Duodenal mucosa (tissue), 2 donors: ENCODE data around the gene ZNF511.

Experiments used
- H3K27ac ChIP-seq: one replicate; pipeline ENCODE4 v1.7.0; 2013; ENCODE audit warnings: low read depth, low read length
- H3K27me3 ChIP-seq, 2 donors: one replicate each; pipeline ENCODE4 v1.7.0; 2013; ENCODE audit warnings: low read length in 2 of 2, control low read depth in 1 of 2; ENCODE audit not compliant: insufficient read depth in 2 of 2, control insufficient read depth in 1 of 2
- H3K36me3 ChIP-seq, 2 donors: one replicate each; pipeline ENCODE4 v1.7.0; 2013; ENCODE audit warnings: low read length in 2 of 2, control low read depth in 1 of 2; ENCODE audit not compliant: insufficient read depth in 2 of 2, control insufficient read depth in 1 of 2
- H3K4me1 ChIP-seq, 2 donors: one replicate each; pipeline ENCODE4 v1.7.0; 2013; ENCODE audit warnings: low read length in 2 of 2, control low read depth in 1 of 2; ENCODE audit not compliant: insufficient read depth in 2 of 2, control insufficient read depth in 1 of 2
- H3K4me3 ChIP-seq, 2 donors: one replicate each; pipeline ENCODE4 v1.7.0; 2013; ENCODE audit warnings: low read length in 2 of 2, low read depth in 1 of 2
- H3K9ac ChIP-seq, 2 donors: one replicate each; pipeline ENCODE4 v1.7.0; 2013; ENCODE audit warnings: low read length in 2 of 2, low read depth in 1 of 2
- H3K9me3 ChIP-seq, 2 donors: one replicate each; pipeline ENCODE4 v1.7.0; 2013; ENCODE audit warnings: low read length in 2 of 2, control low read depth in 1 of 2; ENCODE audit not compliant: control insufficient read depth in 1 of 2

Gene ZNF511

GRCh38 chr10:133341983-133342382 lies 33.3 kb downstream of the ZNF511 start:
- Histone ChIP-seq H3K27ac (no peak overlapping the region), H3K36me3 (no peaks in the 10 kb centered on the region), H3K9ac (no peak overlapping the region), H3K4me1 (peaks cover 6 to 23% of the 10 kb centered on the region in 2 donors), H3K4me3 (no peak overlapping the region), H3K27me3 (peaks cover 12 to 21% of the 10 kb centered on the region in 2 donors), H3K9me3 (no peaks in the 10 kb centered on the region)

DNA sequence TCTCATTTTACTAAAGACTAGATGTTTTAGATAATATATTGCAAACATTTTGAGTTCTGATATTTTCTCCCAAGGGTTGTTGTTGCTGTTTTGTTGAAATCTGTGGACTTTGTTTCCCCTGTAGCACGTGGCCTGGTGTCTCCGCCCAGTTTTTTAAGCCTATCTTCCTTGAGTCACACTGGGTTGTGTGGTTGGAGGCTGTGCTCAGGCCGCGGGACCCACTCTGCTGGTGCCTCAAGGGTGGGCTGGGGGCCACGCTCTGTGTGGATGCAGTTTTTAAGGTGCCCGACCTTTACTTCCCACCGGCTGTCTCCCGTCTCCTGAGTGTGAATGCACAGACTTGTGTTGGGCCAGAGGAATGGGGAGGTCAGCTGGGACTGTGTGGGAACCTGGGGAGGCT lies 34.2 kb downstream of the ZNF511 start:
- Histone ChIP-seq H3K27ac (no peak overlapping the region), H3K9ac (peak overlapping the region in 1 of 2 donors; percentile 57), H3K4me3 (peak overlapping the region; percentile 21 to 45), H3K9me3 (no peaks in the 10 kb centered on the region), H3K27me3 (peaks cover 2 to 11% of the 10 kb centered on the region in 2 donors), H3K36me3 (no peaks in the 10 kb centered on the region), H3K4me1 (peaks cover 6 to 18% of the 10 kb centered on the region in 2 donors)

GRCh38 chr10:133343558-133343957 lies 34.8 kb downstream of the ZNF511 start:
- peaks cover 6 to 18% of the 10 kb centered on the region in 2 donors for H3K4me1 ChIP-seq
- no peak overlapping the region for H3K27ac ChIP-seq
- H3K36me3 ChIP-seq = no peaks in the 10 kb centered on the region
- no peaks in the 10 kb centered on the region for H3K9me3 ChIP-seq
- H3K27me3 ChIP-seq = peaks cover 0 to 6% of the 10 kb centered on the region in 2 donors
- H3K4me3 ChIP-seq = peak overlapping the region; percentile 21 to 45
- H3K9ac ChIP-seq = peak overlapping the region in 1 of 2 donors; percentile 57

- H3K27me3 ChIP-seq = peaks cover 0 to 2% of the 10 kb centered on the region in 2 donors
- H3K36me3 ChIP-seq = no peaks in the 10 kb centered on the region
- no peaks in the 10 kb centered on the region for H3K9me3 ChIP-seq
- no peak overlapping the region for H3K4me3 ChIP-seq
- peaks cover 10 to 21% of the 10 kb centered on the region in 2 donors for H3K4me1 ChIP-seq
- H3K27ac ChIP-seq = no peak overlapping the region
- no peak overlapping the region for H3K9ac ChIP-seq
Measured at GRCh38 chr10:133344236-133344635, 35.5 kb downstream of the ZNF511 start.

DNA sequence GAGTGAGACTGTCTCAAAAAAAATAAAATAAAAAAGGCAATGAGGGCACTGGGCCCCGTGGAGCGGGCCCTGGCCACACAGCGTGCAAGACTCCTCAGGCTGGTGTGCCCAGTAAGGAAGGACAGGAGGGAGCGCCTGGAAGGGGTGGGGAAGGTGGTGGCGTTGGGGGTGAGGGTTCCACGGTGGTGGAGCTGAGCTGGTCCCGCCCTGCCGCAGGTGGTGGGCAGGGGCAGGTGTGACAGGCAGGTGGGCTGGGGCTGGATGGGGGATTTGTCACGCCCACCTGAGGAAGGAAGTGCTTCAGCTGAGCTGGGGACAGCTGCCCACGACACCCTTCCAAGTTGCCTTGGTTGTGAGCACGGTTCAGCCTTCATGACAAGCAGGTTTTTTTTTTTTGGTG lies 37.7 kb downstream of the ZNF511 start:
- Histone ChIP-seq H3K4me1 (peaks cover 13 to 25% of the 10 kb centered on the region in 2 donors), H3K4me3 (no peak overlapping the region), H3K27ac (no peak overlapping the region), H3K9me3 (no peaks in the 10 kb centered on the region), H3K27me3 (peaks cover 0 to 5% of the 10 kb centered on the region in 2 donors), H3K9ac (no peak overlapping the region), H3K36me3 (no peaks in the 10 kb centered on the region)

- peaks cover 0 to 5% of the 10 kb centered on the region in 2 donors for H3K27me3 ChIP-seq
- H3K9ac ChIP-seq = peak overlapping the region; percentile 43 to 78
- peak overlapping the region; percentile 62 for H3K27ac ChIP-seq
- peaks cover 12 to 24% of the 10 kb centered on the region in 2 donors for H3K4me1 ChIP-seq
- H3K4me3 ChIP-seq = peak overlapping the region; percentile 67 to 72
- no peaks in the 10 kb centered on the region for H3K9me3 ChIP-seq
- H3K36me3 ChIP-seq = peaks cover 0 to 5% of the 10 kb centered on the region in 2 donors
Measured at GRCh38 chr10:133347710-133348517, 39.2 kb downstream of the ZNF511 start.

DNA sequence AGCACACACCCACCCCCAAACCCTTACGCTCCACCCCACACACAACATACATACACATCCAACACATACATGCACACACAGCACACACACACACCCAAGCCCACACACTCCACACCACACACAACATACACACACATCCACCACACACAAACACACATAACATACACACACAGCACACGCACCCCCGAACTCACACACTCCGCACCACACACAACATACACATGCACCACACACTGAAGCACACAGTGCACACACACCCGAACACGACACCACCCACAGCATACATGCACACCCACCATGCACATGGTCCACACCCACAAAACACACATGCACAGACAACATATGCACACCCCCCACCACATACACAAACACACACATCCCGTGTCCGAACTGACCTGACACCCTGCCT lies 40.5 kb downstream of the ZNF511 start:
- no peak overlapping the region for H3K4me3 ChIP-seq
- no peak overlapping the region for H3K27ac ChIP-seq
- peaks cover 0 to 5% of the 10 kb centered on the region in 2 donors for H3K27me3 ChIP-seq
- H3K9ac ChIP-seq = no peak overlapping the region
- H3K36me3 ChIP-seq = peaks cover 0 to 5% of the 10 kb centered on the region in 2 donors
- peaks cover 7 to 18% of the 10 kb centered on the region in 2 donors for H3K4me1 ChIP-seq
- no peaks in the 10 kb centered on the region for H3K9me3 ChIP-seq

DNA sequence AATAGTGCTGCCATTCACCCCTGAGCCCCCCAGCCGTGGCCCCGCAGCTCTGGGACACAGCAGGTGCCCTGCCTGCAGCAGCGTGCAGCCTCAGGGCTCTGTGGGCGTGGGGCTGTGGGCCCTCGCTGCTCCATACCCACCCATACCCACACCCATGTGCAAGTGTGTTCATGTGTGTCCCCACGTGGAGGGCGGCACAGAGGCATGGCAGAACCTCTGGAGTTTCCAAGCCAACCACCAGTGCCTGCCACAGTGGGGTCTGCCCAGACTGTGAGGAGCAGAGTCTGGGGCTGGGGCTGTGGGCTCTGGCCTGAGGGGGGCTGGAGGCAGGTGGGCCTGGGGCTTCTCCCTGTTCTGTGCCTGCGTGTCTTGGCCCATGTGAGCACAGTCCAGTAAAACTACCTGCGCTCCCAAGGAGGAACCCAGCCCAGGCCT lies 40.9 kb downstream of the ZNF511 start:
- Histone ChIP-seq H3K27me3 (peaks cover 0 to 5% of the 10 kb centered on the region in 2 donors), H3K27ac (no peak overlapping the region), H3K9ac (no peak overlapping the region), H3K4me3 (no peak overlapping the region), H3K4me1 (peaks cover 7 to 18% of the 10 kb centered on the region in 2 donors), H3K9me3 (no peaks in the 10 kb centered on the region), H3K36me3 (peaks cover 0 to 8% of the 10 kb centered on the region in 2 donors)

GRCh38 chr10:133350283-133350949 lies 41.7 kb downstream of the ZNF511 start:
- H3K4me3 ChIP-seq = no peak overlapping the region
- no peaks in the 10 kb centered on the region for H3K9me3 ChIP-seq
- H3K27me3 ChIP-seq = peaks cover 0 to 5% of the 10 kb centered on the region in 2 donors
- peaks cover 0 to 8% of the 10 kb centered on the region in 2 donors for H3K36me3 ChIP-seq
- no peak overlapping the region for H3K9ac ChIP-seq
- H3K4me1 ChIP-seq = peaks cover 7 to 18% of the 10 kb centered on the region in 2 donors
- no peak overlapping the region for H3K27ac ChIP-seq

GRCh38 chr10:133350950-133351329 lies 42.2 kb downstream of the ZNF511 start:
- no peak overlapping the region for H3K27ac ChIP-seq
- peaks cover 0 to 10% of the 10 kb centered on the region in 2 donors for H3K36me3 ChIP-seq
- no peak overlapping the region for H3K9ac ChIP-seq
- H3K9me3 ChIP-seq = no peaks in the 10 kb centered on the region
- H3K4me3 ChIP-seq = no peak overlapping the region
- peaks cover 10 to 18% of the 10 kb centered on the region in 2 donors for H3K4me1 ChIP-seq
- H3K27me3 ChIP-seq = peaks cover 0 to 5% of the 10 kb centered on the region in 2 donors
